Measurements from ENCODE around the gene VOPP1. TPM values are rescaled to one million over a fixed set of nuclear protein-coding genes. Genes with fewer than 3 reads are reported as not detected.

The VOPP1 gene
- total and polyA plus RNA-seq, 9 of the 15 experiments (the other 6 are each of a cell fraction or from before 2014, with no cell fraction given), result 8.2 to 45.8 (median 31.2) TPM

DNA sequence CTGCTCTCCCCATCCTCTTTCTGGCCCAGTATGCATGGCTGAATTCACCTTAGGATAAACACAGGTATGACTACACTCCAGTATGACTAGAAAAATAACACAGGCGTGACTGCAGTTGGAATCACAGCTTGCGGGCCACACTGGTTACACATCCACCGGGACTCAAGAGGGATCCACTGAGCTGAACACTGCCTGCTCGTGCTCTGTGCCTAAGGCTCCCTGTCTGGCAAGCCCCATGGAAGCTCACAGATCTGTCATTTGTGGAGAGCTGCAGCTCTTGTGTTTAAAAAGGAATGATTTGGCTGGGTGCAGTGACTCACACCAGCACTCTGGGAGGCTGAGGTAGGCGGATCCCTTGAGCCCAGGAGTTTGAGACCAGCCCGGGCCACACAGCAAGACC lies 26.8 kb downstream of the VOPP1 start:
- intact Hi-C loops (cut with micrococcal nuclease) (no loop called here), in situ Hi-C loops (cut with MboI) (no loop called here)
- Histone ChIP-seq H3K4me1 (replicated peaks in 1 of 2; ENCODE audit: control insufficient read depth in 2 of 2, insufficient read depth in 2 of 2, low read length in 2 of 2) (no peaks in the 10 kb centered on the region; a peak in 1 of 5 replicates), H3K4me3 (no peak overlapping the region), H3K4me2 (ENCODE audit: insufficient read depth, low read length) (no peak overlapping the region), H2AFZ (ENCODE audit: low read depth, low read length) (no peak overlapping the region), H4K20me1 (replicated peaks; ENCODE audit: control insufficient read depth, insufficient read depth, low read length) (peaks cover 14% of the 10 kb centered on the region; the same call in 1 of the 2 replicates), H3K79me2 (ENCODE audit: control insufficient read depth, insufficient read depth, low read length) (peaks cover 26% of the 10 kb centered on the region; the same call in 2 of the 3 replicates), H3K36me3 (ENCODE audit: control insufficient read depth, insufficient read depth, low read length) (no peaks in the 10 kb centered on the region), H3K9me1 (ENCODE audit: control insufficient read depth, insufficient read depth, low read length) (no peaks in the 10 kb centered on the region), H3K9me3 (replicated peaks; ENCODE audit: control insufficient read depth, insufficient read depth, low read depth, low read length) (no peaks in the 10 kb centered on the region), H3K27ac (ENCODE audit: extremely low read depth, low read depth, low read length) (no peak overlapping the region), H3K9ac (ENCODE audit: insufficient read depth in 1 of 2, low read depth in 2 of 2, low read length in 2 of 2) (no peak overlapping the region; a peak in 1 of 4 replicates), H3K27me3 (ENCODE audit: control insufficient read depth in 2 of 2, insufficient read depth in 2 of 2, low read length in 2 of 2) (no peaks in the 10 kb centered on the region)
- TF ChIP-seq, protein P1, sequence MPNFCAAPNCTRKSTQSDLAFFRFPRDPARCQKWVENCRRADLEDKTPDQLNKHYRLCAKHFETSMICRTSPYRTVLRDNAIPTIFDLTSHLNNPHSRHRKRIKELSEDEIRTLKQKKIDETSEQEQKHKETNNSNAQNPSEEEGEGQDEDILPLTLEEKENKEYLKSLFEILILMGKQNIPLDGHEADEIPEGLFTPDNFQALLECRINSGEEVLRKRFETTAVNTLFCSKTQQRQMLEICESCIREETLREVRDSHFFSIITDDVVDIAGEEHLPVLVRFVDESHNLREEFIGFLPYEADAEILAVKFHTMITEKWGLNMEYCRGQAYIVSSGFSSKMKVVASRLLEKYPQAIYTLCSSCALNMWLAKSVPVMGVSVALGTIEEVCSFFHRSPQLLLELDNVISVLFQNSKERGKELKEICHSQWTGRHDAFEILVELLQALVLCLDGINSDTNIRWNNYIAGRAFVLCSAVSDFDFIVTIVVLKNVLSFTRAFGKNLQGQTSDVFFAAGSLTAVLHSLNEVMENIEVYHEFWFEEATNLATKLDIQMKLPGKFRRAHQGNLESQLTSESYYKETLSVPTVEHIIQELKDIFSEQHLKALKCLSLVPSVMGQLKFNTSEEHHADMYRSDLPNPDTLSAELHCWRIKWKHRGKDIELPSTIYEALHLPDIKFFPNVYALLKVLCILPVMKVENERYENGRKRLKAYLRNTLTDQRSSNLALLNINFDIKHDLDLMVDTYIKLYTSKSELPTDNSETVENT (CRISPR knock-in tag; IDR thresholded peaks at IDR 0.05), result no peak
- TF ChIP-seq RBM15 (IDR thresholded peaks at IDR 0.05; ENCODE audit: insufficient read depth, low read length) (no peak), ZNF76 (CRISPR knock-in tag; IDR thresholded peaks at IDR 0.05; ENCODE audit: borderline replicate concordance) (no peak), ETV6 (IDR thresholded peaks at IDR 0.05; ENCODE audit: borderline replicate concordance in 1 of 2, low read depth in 2 of 2, low read length in 1 of 2) (no peak), ETV6 (CRISPR knock-in tag; IDR thresholded peaks at IDR 0.05; ENCODE audit: borderline replicate concordance) (no peak), ZNF175 (CRISPR knock-in tag; IDR thresholded peaks at IDR 0.05; ENCODE audit: low read depth) (no peak), CBX8 (IDR thresholded peaks at IDR 0.05; ENCODE audit: borderline replicate concordance, extremely low read depth, low read depth, low read length, poor library complexity, severe bottlenecking) (no peak), FOXJ2 (tag; IDR thresholded peaks at IDR 0.05) (no peak), HES1 (IDR thresholded peaks at IDR 0.05; ENCODE audit: low read depth) (no peak), FOXM1 (IDR thresholded peaks at IDR 0.05; ENCODE audit: low read depth) (no peak), FOXM1 (CRISPR knock-in tag; IDR thresholded peaks at IDR 0.05; ENCODE audit: low read depth) (no peak), PTTG1 (tag; IDR thresholded peaks at IDR 0.05; ENCODE audit: low read depth) (no peak), ZNF140 (CRISPR knock-in tag; IDR thresholded peaks at IDR 0.05) (no peak), CHD2 (IDR thresholded peaks at IDR 0.05; ENCODE audit: low read depth, low read length) (no peak), NKRF (IDR thresholded peaks at IDR 0.05; ENCODE audit: borderline replicate concordance) (no peak), GATAD2A (IDR thresholded peaks at IDR 0.05) (no peak), GTF2F1 (IDR thresholded peaks at IDR 0.05; ENCODE audit: low read depth, low read length) (no peak)
- DNase-seq (ENCODE audit: extremely low read depth in 1 of 4, low spot score in 3 of 4), result no peak
- BruUV-seq (replicated peaks), result no TSS peak
- no peak for FAIRE-seq
- CTCF ChIA-PET (ENCODE audit: low intra/inter-chr PET ratio), result no interaction called here
- ATAC-seq, result no peak; the same call in 2 of the 3 replicates
- POLR2A ChIA-PET, result interaction anchor here (0.7 kb wide), 1 partner anchor 21 kb away, joined by 3 read pairs; no protein-coding TSS in a partner anchor
- 90% methylated on average over 6 of the region's 6 CpGs for WGBS (ENCODE audit: insufficient coverage, low coverage, missing lambda C conversion rate)
